GM23248 (cell line): ENCODE data around the gene ZFHX2.

Experiments used
- EZH2 ChIP-seq: fragments of 200-600 bp; sonication (generic); IDR thresholded peaks from 2 replicates; pipeline ENCODE4 v1.6.1; 2018; ENCODE audit warnings: antibody characterized with exemption, mild to moderate bottlenecking; ENCODE audit not compliant: insufficient read depth, poor library complexity, severe bottlenecking
- EZH2phosphoT487 ChIP-seq: fragments of 200-600 bp; sonication (generic); IDR thresholded peaks from 2 replicates; pipeline ENCODE4 v1.6.1; 2018; ENCODE audit warnings: antibody characterized with exemption, moderate library complexity, mild to moderate bottlenecking, low read depth; ENCODE audit not compliant: insufficient read depth

- no peak for TF ChIP-seq EZH2
- TF ChIP-seq EZH2phosphoT487, result no peak
Measured at GRCh38 chr14:23492618-23493272, 58.8 kb downstream of the ZFHX2 start.
